ENCODE results near the gene ECT2L. TPM values are rescaled to one million over a fixed set of nuclear protein-coding genes. Genes with fewer than 3 reads are reported as not detected.

Gene ECT2L
- total RNA-seq, 1 experiment from 2014 or later = 0.03 TPM

- Histone ChIP-seq H3K27me3 (ENCODE audit: control insufficient read depth, insufficient read depth, low read length) (no peaks in the 10 kb centered on the region), H3K4me3 (ENCODE audit: insufficient read depth, low read depth, low read length) (no peak overlapping the region), H3K36me3 (replicated peaks; ENCODE audit: control insufficient read depth, insufficient read depth, low read length) (no peaks in the 10 kb centered on the region)
- DNase-seq = no peak
Observed at GRCh38 chr6:138863321-138863720, 67.4 kb downstream of the ECT2L start.

GRCh38 chr6:138864343-138864890, 68.5 kb downstream of the ECT2L start:
- no peak overlapping the region for H3K4me3 ChIP-seq (ENCODE audit: insufficient read depth, low read depth, low read length)
- DNase-seq = no peak
- no peaks in the 10 kb centered on the region for H3K27me3 ChIP-seq (ENCODE audit: control insufficient read depth, insufficient read depth, low read length)
- no peaks in the 10 kb centered on the region for H3K36me3 ChIP-seq (replicated peaks; ENCODE audit: control insufficient read depth, insufficient read depth, low read length)

DNA sequence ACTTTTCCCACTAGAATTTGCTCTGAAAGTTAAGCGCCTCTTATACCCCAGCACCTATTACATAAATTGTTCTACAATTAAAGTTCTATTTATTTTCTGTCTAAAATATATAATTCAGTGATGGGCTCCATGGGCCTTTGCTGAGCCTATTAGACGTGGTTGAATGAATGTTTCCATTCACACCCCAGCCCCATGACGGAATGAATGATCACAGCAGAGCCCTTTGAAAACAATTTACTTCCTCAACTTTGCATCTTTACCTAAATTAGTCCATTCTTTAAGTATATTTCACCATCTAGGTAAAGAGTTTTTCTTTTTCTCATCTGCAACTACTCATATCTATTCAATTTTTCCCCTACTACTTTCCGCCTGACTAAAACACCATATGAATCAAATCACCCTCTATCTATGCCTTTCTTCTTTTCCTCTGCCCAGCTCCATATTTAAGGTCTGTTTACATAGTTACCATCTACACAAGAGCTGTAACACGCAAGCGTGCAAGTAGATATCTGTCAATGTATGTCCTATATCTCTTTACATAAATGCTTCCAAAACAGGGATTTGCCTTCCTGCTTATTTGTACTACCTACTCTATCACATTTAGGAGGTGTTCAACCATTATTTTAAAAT, 69.7 kb downstream of the ECT2L start:
- H3K36me3 ChIP-seq (replicated peaks; ENCODE audit: control insufficient read depth, insufficient read depth, low read length) = no peaks in the 10 kb centered on the region
- no peak for DNase-seq
- no peak overlapping the region for H3K4me3 ChIP-seq (ENCODE audit: insufficient read depth, low read depth, low read length)
- H3K27me3 ChIP-seq (ENCODE audit: control insufficient read depth, insufficient read depth, low read length) = no peaks in the 10 kb centered on the region

DNA sequence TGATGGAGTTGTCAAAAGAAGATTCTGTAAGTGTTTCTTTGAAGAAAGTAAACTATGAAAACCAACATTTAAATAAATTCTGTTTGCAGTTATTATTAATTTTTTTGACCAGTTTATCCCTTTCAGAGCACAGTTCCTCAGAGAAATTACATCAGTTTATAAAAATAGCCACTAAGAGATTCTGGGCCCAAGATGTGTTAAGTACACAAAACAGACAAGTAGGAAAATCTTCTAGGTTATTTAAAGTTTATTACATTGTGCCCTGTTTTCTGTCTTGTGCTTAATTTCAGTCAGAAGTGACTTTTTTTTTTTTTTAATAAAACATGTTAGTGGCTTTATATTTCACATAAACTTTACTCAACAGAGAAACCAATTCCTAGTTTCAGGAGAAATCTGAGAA, 72.3 kb downstream of the ECT2L start:
- Histone ChIP-seq H3K36me3 (replicated peaks; ENCODE audit: control insufficient read depth, insufficient read depth, low read length) (no peaks in the 10 kb centered on the region), H3K27me3 (ENCODE audit: control insufficient read depth, insufficient read depth, low read length) (no peaks in the 10 kb centered on the region), H3K4me3 (ENCODE audit: insufficient read depth, low read depth, low read length) (no peak overlapping the region)
- DNase-seq = no peak

DNA sequence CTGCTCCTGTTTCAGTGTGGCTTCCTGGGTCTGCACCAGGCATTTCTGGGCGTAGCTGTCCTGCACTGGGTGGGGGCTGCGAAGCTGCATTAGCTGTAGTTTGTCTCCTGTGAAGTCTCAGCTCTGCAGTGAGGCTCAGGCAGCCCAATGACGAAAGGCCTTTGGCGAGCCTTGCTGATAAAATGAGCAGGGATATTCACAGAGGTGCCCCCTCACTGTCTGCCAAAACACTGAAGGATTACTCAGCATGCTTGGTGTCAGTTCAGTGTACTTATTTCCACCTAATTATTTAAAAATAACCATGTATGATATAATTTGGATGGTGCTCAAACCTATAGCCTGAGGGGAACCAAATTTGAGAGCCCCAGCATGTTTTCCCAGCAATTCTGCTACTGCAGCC, 73.5 kb downstream of the ECT2L start:
- Histone ChIP-seq H3K27me3 (ENCODE audit: control insufficient read depth, insufficient read depth, low read length) (no peaks in the 10 kb centered on the region), H3K36me3 (replicated peaks; ENCODE audit: control insufficient read depth, insufficient read depth, low read length) (no peaks in the 10 kb centered on the region), H3K4me3 (ENCODE audit: insufficient read depth, low read depth, low read length) (no peak overlapping the region)
- DNase-seq = peak; percentile 21

DNA sequence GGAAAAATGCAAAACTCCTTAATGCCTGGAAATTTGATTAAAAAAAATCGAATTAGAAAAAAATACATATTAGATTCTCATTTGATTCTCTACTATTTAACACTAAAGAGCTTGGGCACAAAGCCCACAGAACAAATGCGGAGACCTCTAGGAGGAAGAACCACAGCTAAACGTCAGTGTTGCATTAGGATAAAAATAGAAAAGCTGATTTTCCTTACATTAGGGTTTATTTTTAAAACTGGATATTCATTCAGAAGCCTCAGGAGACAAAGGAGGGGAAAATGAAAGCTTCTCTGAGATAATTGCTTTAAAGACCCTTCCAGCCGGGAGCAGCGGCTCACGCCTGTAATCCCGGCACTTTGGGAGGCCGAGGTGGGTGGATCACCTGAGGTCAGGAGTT, 77.3 kb downstream of the ECT2L start:
- Histone ChIP-seq H3K27me3 (ENCODE audit: control insufficient read depth, insufficient read depth, low read length) (no peaks in the 10 kb centered on the region), H3K36me3 (replicated peaks; ENCODE audit: control insufficient read depth, insufficient read depth, low read length) (no peaks in the 10 kb centered on the region), H3K4me3 (ENCODE audit: insufficient read depth, low read depth, low read length) (no peak overlapping the region)
- no peak for DNase-seq

- Histone ChIP-seq H3K27me3 (ENCODE audit: control insufficient read depth, insufficient read depth, low read length) (no peaks in the 10 kb centered on the region), H3K4me3 (ENCODE audit: insufficient read depth, low read depth, low read length) (no peak overlapping the region), H3K36me3 (replicated peaks; ENCODE audit: control insufficient read depth, insufficient read depth, low read length) (no peaks in the 10 kb centered on the region)
- no peak for DNase-seq
Observed at GRCh38 chr6:138882369-138883017, 86.6 kb downstream of the ECT2L start.

- H3K4me3 ChIP-seq (ENCODE audit: insufficient read depth, low read depth, low read length) = no peak overlapping the region
- H3K27me3 ChIP-seq (ENCODE audit: control insufficient read depth, insufficient read depth, low read length) = no peaks in the 10 kb centered on the region
- H3K36me3 ChIP-seq (replicated peaks; ENCODE audit: control insufficient read depth, insufficient read depth, low read length) = no peaks in the 10 kb centered on the region
- DNase-seq = no peak
Observed at GRCh38 chr6:138885156-138885819, 89.4 kb downstream of the ECT2L start.

- H3K27me3 ChIP-seq (ENCODE audit: control insufficient read depth, insufficient read depth, low read length) = no peaks in the 10 kb centered on the region
- no peaks in the 10 kb centered on the region for H3K36me3 ChIP-seq (replicated peaks; ENCODE audit: control insufficient read depth, insufficient read depth, low read length)
- DNase-seq = no peak
- H3K4me3 ChIP-seq (ENCODE audit: insufficient read depth, low read depth, low read length) = no peak overlapping the region
Observed at GRCh38 chr6:138891255-138891986, 95.5 kb downstream of the ECT2L start.

DNA sequence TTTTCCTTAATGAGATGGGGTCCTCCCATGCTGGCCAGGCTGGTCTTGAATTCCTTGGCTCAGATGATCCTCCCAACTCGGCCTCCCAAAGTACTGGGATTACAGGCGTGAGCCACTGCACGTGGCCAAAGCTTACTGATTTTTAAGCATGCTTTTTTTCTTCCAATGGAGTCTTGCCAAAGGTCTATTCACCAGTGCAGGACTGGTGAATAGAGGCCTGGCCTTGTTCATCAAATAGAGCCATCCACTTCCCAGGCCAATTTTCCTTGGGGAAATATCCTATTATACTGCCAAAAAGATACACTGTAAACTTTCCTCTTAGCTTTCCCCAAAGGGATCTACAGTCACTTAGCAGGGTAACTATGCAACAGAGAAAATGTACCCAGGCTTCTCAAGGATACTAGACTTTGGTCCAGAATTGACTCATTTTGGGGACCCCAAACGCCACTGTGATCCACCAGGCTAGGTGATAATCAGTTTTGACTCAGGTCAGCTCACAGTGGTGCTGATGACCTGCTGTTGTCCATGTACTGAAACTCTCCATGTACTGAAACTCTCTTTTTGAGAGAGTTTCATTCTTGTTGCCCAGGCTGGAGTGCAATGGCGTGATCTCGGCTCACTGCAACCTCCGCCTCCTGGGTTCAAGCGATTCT, 100.3 kb downstream of the ECT2L start:
- Histone ChIP-seq H3K36me3 (replicated peaks; ENCODE audit: control insufficient read depth, insufficient read depth, low read length) (peaks cover 2% of the 10 kb centered on the region), H3K4me3 (ENCODE audit: insufficient read depth, low read depth, low read length) (no peak overlapping the region), H3K27me3 (ENCODE audit: control insufficient read depth, insufficient read depth, low read length) (no peaks in the 10 kb centered on the region)
- no peak for DNase-seq

- no peaks in the 10 kb centered on the region for H3K27me3 ChIP-seq (ENCODE audit: control insufficient read depth, insufficient read depth, low read length)
- H3K36me3 ChIP-seq (replicated peaks; ENCODE audit: control insufficient read depth, insufficient read depth, low read length) = peaks cover 2% of the 10 kb centered on the region
- DNase-seq = no peak
- H3K4me3 ChIP-seq (ENCODE audit: insufficient read depth, low read depth, low read length) = no peak overlapping the region
Observed at GRCh38 chr6:138897031-138897430, 101.1 kb downstream of the ECT2L start.

DNA sequence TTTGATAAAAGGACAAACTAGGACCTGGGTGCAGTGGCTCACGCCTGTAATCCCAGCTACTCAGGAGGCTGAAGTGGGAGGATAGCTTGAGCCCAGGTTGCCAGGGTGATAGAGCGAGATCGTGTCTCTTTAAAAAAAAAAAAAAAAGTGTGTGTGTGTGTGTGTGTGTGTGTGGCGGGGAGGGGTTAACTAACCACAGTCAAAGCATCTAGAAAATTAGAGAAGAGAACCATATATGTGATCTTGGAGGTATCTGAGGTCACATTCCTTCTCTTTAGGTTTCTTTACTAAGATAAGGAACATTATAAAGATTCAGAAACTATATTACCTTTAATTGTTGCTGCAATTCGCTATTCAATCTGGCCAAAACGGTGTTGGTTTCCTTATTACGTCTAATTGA, 111.3 kb downstream of the ECT2L start:
- Histone ChIP-seq H3K36me3 (replicated peaks; ENCODE audit: control insufficient read depth, insufficient read depth, low read length) (peaks cover 18% of the 10 kb centered on the region), H3K4me3 (ENCODE audit: insufficient read depth, low read depth, low read length) (no peak overlapping the region), H3K27me3 (ENCODE audit: control insufficient read depth, insufficient read depth, low read length) (no peaks in the 10 kb centered on the region)
- DNase-seq = no peak

DNA sequence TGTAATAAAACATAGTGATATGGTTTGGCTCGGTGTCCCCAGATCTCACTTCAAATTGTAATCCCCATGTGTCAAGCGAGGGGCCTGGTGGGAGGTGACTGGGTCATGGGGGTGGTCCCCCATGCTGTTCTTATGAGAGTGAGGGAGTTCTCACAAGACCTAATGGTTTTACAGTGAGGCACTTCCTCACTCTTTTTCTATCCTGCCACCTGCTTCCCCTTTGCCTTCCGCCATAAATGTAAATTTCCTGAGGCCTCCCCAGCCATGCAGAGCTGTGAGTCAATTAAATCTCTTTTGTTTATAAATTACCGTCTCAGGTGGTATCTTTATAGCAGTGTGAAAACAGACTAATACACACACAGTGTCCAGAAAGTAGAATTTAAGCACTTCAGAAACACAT, 113.6 kb downstream of the ECT2L start:
- Histone ChIP-seq H3K36me3 (replicated peaks; ENCODE audit: control insufficient read depth, insufficient read depth, low read length) (peaks cover 20% of the 10 kb centered on the region), H3K4me3 (ENCODE audit: insufficient read depth, low read depth, low read length) (no peak overlapping the region), H3K27me3 (ENCODE audit: control insufficient read depth, insufficient read depth, low read length) (no peaks in the 10 kb centered on the region)
- no peak for DNase-seq

- no peak for DNase-seq
- Histone ChIP-seq H3K36me3 (replicated peaks; ENCODE audit: control insufficient read depth, insufficient read depth, low read length) (peaks cover 23% of the 10 kb centered on the region), H3K27me3 (ENCODE audit: control insufficient read depth, insufficient read depth, low read length) (no peaks in the 10 kb centered on the region)
Observed at GRCh38 chr6:138909975-138910374, 114.1 kb downstream of the ECT2L start.

More at GRCh38 chr6:138909975-138910374, 114.1 kb downstream of the ECT2L start:
- H3K4me3 ChIP-seq (ENCODE audit: insufficient read depth, low read depth, low read length) = no peak overlapping the region

All from H7 (cell line).